Pancreas (tissue), 10 donors: ENCODE measurements around the gene TEN1. TPM values are rescaled to one million over a fixed set of nuclear protein-coding genes. Genes with fewer than 3 reads are reported as not detected.

Experiments used
- ATAC-seq, 4 donors: fragments of 200-7000 bp; cut with Tn5 transposase; one replicate each; pipeline versions ENCODE4 v1.8.0 to v1.9.1; 2020; ENCODE audit warnings: mild to moderate bottlenecking in 4 of 4, moderate library complexity in 4 of 4
- DNase-seq, 6 donors: peaks; one replicate each; pipeline ENCODE4 v3.0.0-alpha.2; 2020
- FAIRE-seq: peaks from 2 replicates; lab custom pipeline; 2012; peaks lifted over from hg19 to GRCh38; lab: Jason Lieb, UNC
- H3K27ac ChIP-seq, 4 donors: fragments of 200-600 bp; sonication (generic); 1 replicate in 3 of 4; 2 replicates in 1 of 4; pipeline versions ENCODE4 v1.5.0 to v1.8.0; 2020
- H3K27me3 ChIP-seq, 4 donors: fragments of 200-600 bp; one replicate each; pipeline ENCODE4 v1.8.0; 2021
- H3K36me3 ChIP-seq, 3 donors: fragments of 200-600 bp; sonication (generic) in 1 of 3; one replicate each; pipeline versions ENCODE4 v1.5.0 to v1.8.0; 2020 to 2021
- H3K4me1 ChIP-seq, 3 donors: fragments of 200-600 bp; one replicate each; pipeline ENCODE4 v1.8.0; 2021
- H3K4me3 ChIP-seq, 4 donors: fragments of 200-600 bp; sonication (generic) in 2 of 4; one replicate each; pipeline versions ENCODE4 v1.5.0 to v1.8.0; 2020 to 2021
- H3K9me3 ChIP-seq, 4 donors: fragments of 200-600 bp; one replicate each; pipeline ENCODE4 v1.8.0; 2021
- CTCF ChIP-seq, 4 donors: fragments of 200-600 bp; sonication (generic) in 3 of 4; IDR thresholded peaks; one replicate each; pipeline versions ENCODE4 v1.5.0 to v1.8.0; 2021; ENCODE audit warnings: antibody characterized with exemption in 4 of 4
- WGBS, 2 donors: extraction: QIAGEN DNeasy Blood & Tissue Kit; methylation state at CpG; one replicate each; pipeline ENCODE4 v1.1.7; 2013; 5-methylcytosine and 5-hydroxymethylcytosine counted together
- intact Hi-C, 3 donors: fragments of 100-400 bp; cut with DNase I; formaldehyde crosslinking; loops; one replicate each; pipeline versions ENCODE4 v1.11.1 to v1.14.2; 2022
- polyA plus RNA-seq, 2 donors: library from polyadenylated mRNA; stranded (reverse); fragments of 200-250 nt; gene quantifications; one replicate each; pipeline ENCODE4 v1.2.3, GENCODE V29; 2013
- total RNA-seq, 6 donors: library from RNA; stranded (reverse); fragmentation: NEBNext Ultra II Directional in 4 of 6; extraction: Animal tissue kit (Norgen Biotek cat#: 25700) in 4 of 6; gene quantifications; one replicate each; pipeline versions ENCODE4 v1.2.1 to v1.2.4, GENCODE V29; 2021 to 2023
- donor health status: healthy with polysubstance abuse.
- donor health status: DM: no; HTN: no; CAD: no; lungs with moderate emphysema.
- donor health status: DM: no; HTN: no; CAD: no.
- donor health status: control.
- donor health status: control.
- donor health status: Bipolar disorder and iron deficiency.
- donor health status: DM: yes; HTN: yes; CAD: no.
- donor health status: DM: no; HTN: no; CAD: no.
- donor health status: DM: no; HTN: no; CAD: no.
- donor health status: DM: yes; HTN: yes; CAD: no.

Gene TEN1
- total and polyA plus RNA-seq, 8 donors = 6.9 to 35.0 (median 12.7) TPM

DNA sequence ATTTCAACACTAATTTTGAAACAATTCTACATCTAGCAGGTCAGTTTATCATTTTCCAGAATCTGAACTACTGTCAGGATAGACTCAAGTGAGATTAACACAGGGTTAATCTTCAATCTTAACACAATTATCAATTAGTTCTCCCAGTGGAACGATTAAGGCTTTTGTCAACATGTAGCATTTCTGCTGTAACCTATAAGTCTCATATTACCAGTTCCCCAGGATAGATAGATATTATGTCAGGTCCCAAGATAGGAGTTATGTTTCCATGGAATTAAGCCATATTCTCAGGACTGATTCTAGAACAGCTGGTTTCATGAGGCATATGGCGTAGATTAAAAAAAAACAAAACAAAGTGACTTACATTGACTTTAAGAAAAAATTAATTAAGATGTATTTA is 33.8 kb upstream of the TEN1 start:
- intact Hi-C loops = no loop called here
- ATAC-seq (no peak), FAIRE-seq (no peak), DNase-seq (no peak)
- WGBS, 2 donors = 31 to 33% methylated on average over 2 of the region's 2 CpGs
- peaks cover 6 to 8% (median 8%) of the 10 kb centered on the region in 3 donors for H3K4me1 ChIP-seq
- no peaks in the 10 kb centered on the region for H3K27me3 ChIP-seq
- TF ChIP-seq CTCF (IDR thresholded peaks at IDR 0.05) = no peak
- H3K36me3 ChIP-seq = peaks cover 4 to 46% (median 27%) of the 10 kb centered on the region in 3 donors
- H3K27ac ChIP-seq = no peak overlapping the region
- no peaks in the 10 kb centered on the region for H3K9me3 ChIP-seq
- no peak overlapping the region for H3K4me3 ChIP-seq

GRCh38 chr17:75950421-75950820 is 28.6 kb upstream of the TEN1 start:
- no peak for FAIRE-seq
- Histone ChIP-seq H3K4me1 (peaks cover 0 to under 1% (median 0%) of the 10 kb centered on the region in 3 donors), H3K27me3 (no peaks in the 10 kb centered on the region), H3K27ac (no peak overlapping the region), H3K9me3 (no peaks in the 10 kb centered on the region), H3K4me3 (no peak overlapping the region), H3K36me3 (peaks cover 4 to 95% (median 64%) of the 10 kb centered on the region in 3 donors)
- no peak for TF ChIP-seq CTCF (IDR thresholded peaks at IDR 0.05)
- intact Hi-C loops = no loop called here
- 91% methylated on average over 6 of the region's 6 CpGs for WGBS, 2 donors
- DNase-seq = no peak
- no peak for ATAC-seq

- no peaks in the 10 kb centered on the region for H3K4me1 ChIP-seq
- H3K9me3 ChIP-seq = no peaks in the 10 kb centered on the region
- no peak for ATAC-seq
- FAIRE-seq = no peak
- TF ChIP-seq CTCF (IDR thresholded peaks at IDR 0.05) = no peak
- WGBS, 2 donors = 77 to 81% methylated on average over 8 of the region's 8 CpGs
- no peak overlapping the region for H3K4me3 ChIP-seq
- no peaks in the 10 kb centered on the region for H3K27me3 ChIP-seq
- H3K27ac ChIP-seq = no peak overlapping the region
- DNase-seq = no peak
- intact Hi-C loops = no loop called here
- H3K36me3 ChIP-seq = peaks cover 4 to 95% (median 64%) of the 10 kb centered on the region in 3 donors
These were observed 28.0 kb upstream of the TEN1 start for GRCh38 chr17:75950855-75951554.

- FAIRE-seq (no peak), DNase-seq (no peak), ATAC-seq (peak; percentile 81 to 90 (median 86))
- H3K36me3 ChIP-seq = peaks cover 0 to 24% (median 8%) of the 10 kb centered on the region in 3 donors
- intact Hi-C loops = no loop called here
- H3K27ac ChIP-seq = peak overlapping the region in 3 of 4 donors; percentile 6 to 53 (median 20)
- H3K27me3 ChIP-seq = no peaks in the 10 kb centered on the region
- H3K4me1 ChIP-seq = peaks cover 8 to 25% (median 23%) of the 10 kb centered on the region in 3 donors
- H3K9me3 ChIP-seq = no peaks in the 10 kb centered on the region
- WGBS, 2 donors = 10% methylated on average over 8 of the region's 8 CpGs
- H3K4me3 ChIP-seq = no peak overlapping the region
- TF ChIP-seq CTCF (IDR thresholded peaks at IDR 0.05) = no peak
These were observed 19.8 kb upstream of the TEN1 start for GRCh38 chr17:75959051-75959838.
